GM12878 (cell line): Measurements from ENCODE around the gene CCDC178. TPM values are rescaled to one million over a fixed set of nuclear protein-coding genes. Genes with fewer than 3 reads are reported as not detected.

Experiments used
- ATAC-seq: fragments of 200-7000 bp; cut with Tn5 transposase; 3 replicates; pipeline ENCODE4 v1.9.1; 2020; ENCODE audit warnings: mild to moderate bottlenecking, moderate library complexity
- BruUV-seq: library from RNA; stranded (reverse); fragments of 400-500 nt; replicated peaks from 2 replicates; lab custom pipeline; 2021; lab: Mats Ljungman, UMichigan
- CTCF ChIA-PET: fragments of 300-600 bp; sonication (Branson Sonifier 250); formaldehyde crosslinking; extraction: SDS; loops from one replicate; lab custom pipeline; 2021; ENCODE audit warnings: inconsistent platforms; lab: Yijun Ruan, JAX
- POLR2A ChIA-PET: fragments of 350-600 bp; formaldehyde crosslinking; extraction: SDS; loops from one replicate; lab custom pipeline; 2021; ENCODE audit warnings: inconsistent platforms; lab: Charles Lee
- RAD21 ChIA-PET: fragments of 300-600 bp; sonication (Branson Sonifier 250); formaldehyde crosslinking; loops from one replicate; lab custom pipeline; 2023; ENCODE audit warnings: antibody characterized with exemption; ENCODE audit not compliant: unreplicated experiment; lab: Charles Lee
- SMC1A ChIA-PET: fragments of 300-600 bp; sonication (Branson Sonifier 250); formaldehyde crosslinking; loops from one replicate; lab custom pipeline; 2023; ENCODE audit not compliant: unreplicated experiment, uncharacterized antibody; lab: Charles Lee
- DNase-seq: peaks from one replicate; pipeline ENCODE4 v3.0.0-alpha.2; 2011; ENCODE audit warnings: low read depth, low spot score
- FAIRE-seq: peaks from 3 replicates; lab custom pipeline; 2011; peaks lifted over from hg19 to GRCh38; lab: Jason Lieb, UNC
- H2AFZ ChIP-seq: 2 replicates; pipeline ENCODE4 v1.6.0; 2011; ENCODE audit warnings: low read depth, low read length, control low read depth; ENCODE audit not compliant: control insufficient read depth
- H3K27ac ChIP-seq: 2 replicates; pipeline ENCODE4 v1.5.1; 2011; ENCODE audit warnings: control low read depth; ENCODE audit not compliant: control insufficient read depth, insufficient read depth
- H3K27me3 ChIP-seq, 2 experiments: replicated peaks in 1 of 2; 2 replicates each; pipeline versions ENCODE4 v1.6.0 to v1.6.1; 2011; ENCODE audit warnings: low read length in 1 of 2; ENCODE audit not compliant: control insufficient read depth in 2 of 2, insufficient read depth in 2 of 2
- H3K36me3 ChIP-seq, 2 experiments: 2 replicates each; pipeline ENCODE4 v1.5.1; 2011; ENCODE audit warnings: low read length in 1 of 2; ENCODE audit not compliant: control insufficient read depth in 2 of 2, insufficient read depth in 2 of 2
- H3K4me1 ChIP-seq: 2 replicates; pipeline ENCODE4 v1.6.1; 2011; ENCODE audit warnings: mild to moderate bottlenecking, low read length, moderate library complexity, mixed read lengths; ENCODE audit not compliant: control insufficient read depth, insufficient read depth
- H3K4me2 ChIP-seq: 2 replicates; pipeline ENCODE4 v1.6.0; 2011; ENCODE audit warnings: control low read depth; ENCODE audit not compliant: control insufficient read depth, insufficient read depth
- H3K4me3 ChIP-seq: fragments of 200-600 bp; sonication (generic); 2 replicates; pipeline ENCODE4 v1.5.1; 2016
- H3K79me2 ChIP-seq: 2 replicates; pipeline ENCODE4 v1.6.0; 2011; ENCODE audit warnings: low read length; ENCODE audit not compliant: control insufficient read depth, insufficient read depth
- H3K9ac ChIP-seq: 2 replicates; pipeline ENCODE4 v1.8.0; 2011; ENCODE audit warnings: low read length, control low read depth, mixed read lengths; ENCODE audit not compliant: control insufficient read depth, insufficient read depth
- H3K9me3 ChIP-seq: replicated peaks from 3 replicates; pipeline ENCODE4 v1.5.1; 2011; ENCODE audit warnings: mild to moderate bottlenecking, low read length; ENCODE audit not compliant: control insufficient read depth, insufficient read depth
- H4K20me1 ChIP-seq: 2 replicates; pipeline ENCODE4 v1.6.0; 2011; ENCODE audit not compliant: control insufficient read depth, insufficient read depth
- CREB1 ChIP-seq: IDR thresholded peaks from 2 replicates; pipeline ENCODE4 v1.6.1; 2012; ENCODE audit warnings: low read depth, mild to moderate bottlenecking, inconsistent platforms
- DPF2 ChIP-seq: fragments of 450-650 bp; IDR thresholded peaks from 2 replicates; pipeline ENCODE4 v1.6.1; 2017; ENCODE audit warnings: mild to moderate bottlenecking
- HCFC1 ChIP-seq: fragments of 150-350 bp; IDR thresholded peaks from 2 replicates; pipeline ENCODE4 v1.6.1; 2014; ENCODE audit warnings: low read length
- KDM1A ChIP-seq: fragments of 200-600 bp; sonication (generic); IDR thresholded peaks from 2 replicates; pipeline ENCODE4 v1.6.1; 2016; ENCODE audit warnings: borderline replicate concordance
- POLR2AphosphoS2 ChIP-seq: IDR thresholded peaks from 2 replicates; pipeline ENCODE4 v1.6.1; 2011; ENCODE audit warnings: low read depth, mild to moderate bottlenecking, low read length, improper control_type of control experiment, moderate library complexity
- POLR2AphosphoS5 ChIP-seq: IDR thresholded peaks from 2 replicates; pipeline ENCODE4 v1.6.1; 2011; ENCODE audit warnings: mild to moderate bottlenecking, low read length, inconsistent platforms
- POU2F2 ChIP-seq: IDR thresholded peaks from 3 replicates; pipeline ENCODE4 v1.6.1; 2011; ENCODE audit warnings: low read depth, mild to moderate bottlenecking, low read length, borderline replicate concordance
- RB1 ChIP-seq: fragments of 450-650 bp; formaldehyde crosslinking; IDR thresholded peaks from 2 replicates; pipeline ENCODE4 v1.6.1; 2017; ENCODE audit warnings: mild to moderate bottlenecking, borderline replicate concordance
- RBBP5 ChIP-seq: fragments of 200-600 bp; sonication (generic); conservative IDR thresholded peaks from 2 replicates; pipeline ENCODE4 v1.6.1; 2016
- RELA ChIP-seq: fragments of 450-650 bp; IDR thresholded peaks from 2 replicates; pipeline ENCODE4 v1.8.0; 2014; ENCODE audit warnings: borderline replicate concordance; ENCODE audit not compliant: partially characterized antibody
- SUZ12 ChIP-seq: fragments of 200-600 bp; sonication (generic); IDR thresholded peaks from one replicate; pipeline ENCODE4 v1.6.1; 2018; ENCODE audit warnings: antibody characterized with exemption, mild to moderate bottlenecking; ENCODE audit not compliant: unreplicated experiment
- TCF7 ChIP-seq: IDR thresholded peaks from 2 replicates; pipeline ENCODE4 v1.6.1; 2014; ENCODE audit warnings: antibody characterized with exemption, borderline replicate concordance
- YY1 ChIP-seq: IDR thresholded peaks from 2 replicates; pipeline ENCODE4 v1.6.1; 2011; ENCODE audit warnings: low read depth, mild to moderate bottlenecking, low read length
- ZNF207 ChIP-seq: fragments of 450-650 bp; IDR thresholded peaks from 2 replicates; pipeline ENCODE4 v1.6.1; 2014; ENCODE audit warnings: antibody characterized with exemption, mild to moderate bottlenecking, borderline replicate concordance
- WGBS: methylation state at CpG from one replicate; pipeline ENCODE4 v1.1.6; 2016; ENCODE audit warnings: low lambda C conversion rate; ENCODE audit not compliant: insufficient replicate concordance, insufficient coverage; ENCODE audit errors: missing lambda C conversion rate; 5-methylcytosine and 5-hydroxymethylcytosine counted together
- in situ Hi-C: fragments of 300-500 bp; cut with MboI; formaldehyde crosslinking; loops from 9 replicates; pipeline ENCODE4 v1.14.3; 2018; ENCODE audit warnings: mixed read lengths
- intact Hi-C: fragments of 100-400 bp; cut with micrococcal nuclease; formaldehyde crosslinking; loops from one replicate; pipeline ENCODE4 v1.14.2; 2022; ENCODE audit not compliant: unreplicated experiment
- polyA plus RNA-seq, 11 experiments: library from polyadenylated mRNA; depleted of rRNA in 4 of 11; unstranded in 6 of 11; stranded (reverse) in 5 of 11; fragments of >200 nt; fragmentation: Nextera tagmentation in 4 of 11; fragmentation: Illumina TruSeq in 1 of 11; extraction: Ambion mirVana in 4 of 11; extraction: Trizol in 1 of 11; gene quantifications; 1 replicate in 1 of 11; 2 replicates in 10 of 11; pipeline versions ENCODE4 v1.2.1 to v1.2.3, GENCODE V29; 2011 to 2016; ENCODE audit warnings: inconsistent platforms in 2 of 11, missing spikeins in 2 of 11, low read depth in 1 of 11
- total RNA-seq, 4 experiments: library from RNA; depleted of rRNA in 3 of 4; stranded (reverse); fragments of >200 nt in 3 of 4; fragmentation: Illumina TruSeq in 1 of 4; extraction: Trizol in 1 of 4; gene quantifications; 2 replicates each; pipeline versions ENCODE4 v1.2.1 to v1.2.3, GENCODE V29; 2013 to 2021
- TF ChIP-seq, protein P1 (sequence below): fragments of 450-650 bp; conservative IDR thresholded peaks from 2 replicates; pipeline ENCODE4 v1.6.1; 2017; ENCODE audit warnings: mild to moderate bottlenecking, moderate library complexity
- TF ChIP-seq, protein P2 (sequence below): IDR thresholded peaks from 2 replicates; pipeline ENCODE4 v1.6.1; 2012; ENCODE audit warnings: low read depth, low read length, improper control_type of control experiment

The CCDC178 gene
- total and polyA plus RNA-seq, 10 of the 15 experiments (the other 5 are each of a cell fraction or from before 2014, with no cell fraction given) = 0.04 TPM; not detected in 9

DNA sequence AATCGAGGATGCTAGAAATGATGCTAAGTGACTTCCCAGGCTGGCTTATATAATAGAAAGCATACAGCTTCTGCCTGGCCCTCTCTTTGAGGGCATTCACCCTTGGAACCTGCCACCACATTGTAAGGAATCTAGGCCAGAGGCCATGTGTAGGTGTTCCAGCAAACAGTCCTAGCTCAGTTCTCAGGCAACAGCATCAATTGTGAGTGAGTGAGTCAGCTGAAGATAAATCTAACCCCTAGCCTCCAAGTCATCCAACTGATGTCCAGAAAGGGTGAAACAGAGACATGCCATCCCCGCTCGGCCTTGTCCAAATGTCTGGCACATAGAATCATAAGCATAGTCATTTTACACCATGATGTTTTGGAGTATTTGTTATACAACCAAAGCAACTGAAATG is 343.4 kb downstream of the CCDC178 start:
- ATAC-seq = no peak
- H3K27me3 ChIP-seq = no peaks in the 10 kb centered on the region
- CTCF ChIA-PET = no interaction called here
- no peak overlapping the region for H3K4me2 ChIP-seq
- POLR2A ChIA-PET = no interaction called here
- no peak for TF ChIP-seq DPF2
- no peak overlapping the region for H3K27ac ChIP-seq
- RAD21 ChIA-PET = no interaction called here
- FAIRE-seq = no peak
- DNase-seq = no peak
- 14% methylated on average over 3 of the region's 3 CpGs for WGBS
- H3K9me3 ChIP-seq = no peaks in the 10 kb centered on the region
- H2AFZ ChIP-seq = no peak overlapping the region
- no peaks in the 10 kb centered on the region for H4K20me1 ChIP-seq
- H3K9ac ChIP-seq = no peak overlapping the region
- BruUV-seq = no TSS peak
- no peaks in the 10 kb centered on the region for H3K36me3 ChIP-seq
- H3K79me2 ChIP-seq = no peaks in the 10 kb centered on the region
- in situ Hi-C loops = no loop called here
- no peak overlapping the region for H3K4me3 ChIP-seq
- SMC1A ChIA-PET = no interaction called here
- H3K4me1 ChIP-seq = no peaks in the 10 kb centered on the region
- intact Hi-C loops = no loop called here

DNA sequence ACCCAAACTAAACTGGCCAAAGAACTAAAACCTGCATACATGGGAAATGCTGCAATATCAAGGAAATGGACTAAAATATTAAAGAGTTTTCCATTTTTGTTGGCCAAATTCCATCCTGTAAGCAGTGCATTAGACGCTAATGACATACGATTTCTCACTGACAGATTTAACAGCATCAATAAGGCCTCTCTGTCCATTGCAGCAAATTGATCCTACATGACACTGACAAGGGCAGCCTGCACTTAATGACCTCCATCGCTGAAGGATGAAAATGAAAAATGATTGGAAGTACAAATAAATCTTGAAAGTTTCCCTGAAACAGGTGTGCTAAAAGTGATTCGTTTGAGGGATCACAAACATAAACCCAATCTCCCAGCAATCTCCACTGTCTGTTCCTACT is 350.1 kb downstream of the CCDC178 start:
- no peak for DNase-seq
- no peaks in the 10 kb centered on the region for H3K9me3 ChIP-seq
- H4K20me1 ChIP-seq = no peaks in the 10 kb centered on the region
- intact Hi-C loops = no loop called here
- no TSS peak for BruUV-seq
- POLR2A ChIA-PET = no interaction called here
- H3K4me2 ChIP-seq = no peak overlapping the region
- H2AFZ ChIP-seq = no peak overlapping the region
- no peaks in the 10 kb centered on the region for H3K79me2 ChIP-seq
- 40% methylated on average over 4 of the region's 4 CpGs for WGBS
- H3K4me3 ChIP-seq = no peak overlapping the region
- H3K27ac ChIP-seq = no peak overlapping the region
- SMC1A ChIA-PET = no interaction called here
- in situ Hi-C loops = no loop called here
- H3K9ac ChIP-seq = no peak overlapping the region
- FAIRE-seq = no peak
- H3K36me3 ChIP-seq = no peaks in the 10 kb centered on the region
- CTCF ChIA-PET = no interaction called here
- H3K4me1 ChIP-seq = no peaks in the 10 kb centered on the region
- no peak for ATAC-seq
- RAD21 ChIA-PET = no interaction called here
- H3K27me3 ChIP-seq = no peaks in the 10 kb centered on the region
- TF ChIP-seq, protein P1, sequence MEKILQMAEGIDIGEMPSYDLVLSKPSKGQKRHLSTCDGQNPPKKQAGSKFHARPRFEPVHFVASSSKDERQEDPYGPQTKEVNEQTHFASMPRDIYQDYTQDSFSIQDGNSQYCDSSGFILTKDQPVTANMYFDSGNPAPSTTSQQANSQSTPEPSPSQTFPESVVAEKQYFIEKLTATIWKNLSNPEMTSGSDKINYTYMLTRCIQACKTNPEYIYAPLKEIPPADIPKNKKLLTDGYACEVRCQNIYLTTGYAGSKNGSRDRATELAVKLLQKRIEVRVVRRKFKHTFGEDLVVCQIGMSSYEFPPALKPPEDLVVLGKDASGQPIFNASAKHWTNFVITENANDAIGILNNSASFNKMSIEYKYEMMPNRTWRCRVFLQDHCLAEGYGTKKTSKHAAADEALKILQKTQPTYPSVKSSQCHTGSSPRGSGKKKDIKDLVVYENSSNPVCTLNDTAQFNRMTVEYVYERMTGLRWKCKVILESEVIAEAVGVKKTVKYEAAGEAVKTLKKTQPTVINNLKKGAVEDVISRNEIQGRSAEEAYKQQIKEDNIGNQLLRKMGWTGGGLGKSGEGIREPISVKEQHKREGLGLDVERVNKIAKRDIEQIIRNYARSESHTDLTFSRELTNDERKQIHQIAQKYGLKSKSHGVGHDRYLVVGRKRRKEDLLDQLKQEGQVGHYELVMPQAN = no peak
- TF ChIP-seq HCFC1 (no peak), RB1 (no peak), ZNF207 (no peak), POU2F2 (no peak), POLR2AphosphoS5 (no peak), SUZ12 (no peak), POLR2AphosphoS2 (no peak), RBBP5 (no peak), RELA (no peak), YY1 (no peak), CREB1 (no peak), KDM1A (no peak), TCF7 (no peak)
- TF ChIP-seq, protein P2, sequence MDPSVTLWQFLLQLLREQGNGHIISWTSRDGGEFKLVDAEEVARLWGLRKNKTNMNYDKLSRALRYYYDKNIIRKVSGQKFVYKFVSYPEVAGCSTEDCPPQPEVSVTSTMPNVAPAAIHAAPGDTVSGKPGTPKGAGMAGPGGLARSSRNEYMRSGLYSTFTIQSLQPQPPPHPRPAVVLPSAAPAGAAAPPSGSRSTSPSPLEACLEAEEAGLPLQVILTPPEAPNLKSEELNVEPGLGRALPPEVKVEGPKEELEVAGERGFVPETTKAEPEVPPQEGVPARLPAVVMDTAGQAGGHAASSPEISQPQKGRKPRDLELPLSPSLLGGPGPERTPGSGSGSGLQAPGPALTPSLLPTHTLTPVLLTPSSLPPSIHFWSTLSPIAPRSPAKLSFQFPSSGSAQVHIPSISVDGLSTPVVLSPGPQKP = no peak
